ENCODE measurements around the gene SLC2A4.

Gene SLC2A4

DNA sequence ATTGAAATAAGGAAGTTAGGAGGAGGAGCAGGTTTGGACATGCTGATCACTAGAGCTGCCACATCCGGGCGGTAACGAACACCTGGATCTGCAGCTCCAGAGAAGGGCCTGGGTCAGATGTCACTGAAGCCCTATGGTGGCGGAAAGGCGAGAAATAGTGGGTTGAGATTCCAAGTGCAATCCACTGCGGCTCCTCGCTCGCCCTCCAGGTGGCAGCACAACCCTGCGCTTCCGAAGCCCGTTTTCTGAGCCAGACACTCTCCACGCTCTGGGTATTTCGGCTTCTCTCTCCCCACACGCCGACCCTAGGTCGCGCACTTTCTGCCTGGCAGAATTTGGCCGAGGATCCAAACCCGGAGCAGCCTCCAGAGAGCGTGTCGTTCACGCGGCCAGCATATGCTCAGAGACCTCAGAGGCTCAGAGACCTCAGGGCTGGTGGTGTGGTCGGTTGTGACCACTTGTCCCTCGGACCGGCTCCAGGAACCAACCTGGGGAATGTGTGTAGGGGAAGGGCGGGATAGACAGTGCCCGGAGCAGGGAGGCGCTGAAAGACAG lies 922 bp upstream of the SLC2A4 start:
- peak; percentile 74 for DNase-seq

GRCh38 chr17:7281953-7282751 lies 634 bp downstream of the SLC2A4 start:
- no peak for DNase-seq

- no peak for DNase-seq
These were observed 1.3 kb downstream of the SLC2A4 start for GRCh38 chr17:7282752-7283321.

- DNase-seq = no peak
These were observed 2.1 kb downstream of the SLC2A4 start for GRCh38 chr17:7283471-7284216.

GRCh38 chr17:7284911-7285310 lies 3.4 kb downstream of the SLC2A4 start:
- no peak for DNase-seq

DNA sequence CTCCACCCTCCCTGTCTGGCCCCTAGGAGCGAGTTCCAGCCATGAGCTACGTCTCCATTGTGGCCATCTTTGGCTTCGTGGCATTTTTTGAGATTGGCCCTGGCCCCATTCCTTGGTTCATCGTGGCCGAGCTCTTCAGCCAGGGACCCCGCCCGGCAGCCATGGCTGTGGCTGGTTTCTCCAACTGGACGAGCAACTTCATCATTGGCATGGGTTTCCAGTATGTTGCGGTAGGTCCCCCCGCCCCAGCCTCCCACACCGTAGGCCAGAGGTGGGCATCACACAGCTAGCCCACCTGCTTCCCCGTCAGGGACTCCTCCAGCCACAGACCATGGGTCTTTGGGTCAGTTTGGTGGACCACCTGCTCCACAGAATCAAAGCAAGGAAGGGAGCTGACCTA lies 4.2 kb downstream of the SLC2A4 start:
- no peak for DNase-seq

DNA sequence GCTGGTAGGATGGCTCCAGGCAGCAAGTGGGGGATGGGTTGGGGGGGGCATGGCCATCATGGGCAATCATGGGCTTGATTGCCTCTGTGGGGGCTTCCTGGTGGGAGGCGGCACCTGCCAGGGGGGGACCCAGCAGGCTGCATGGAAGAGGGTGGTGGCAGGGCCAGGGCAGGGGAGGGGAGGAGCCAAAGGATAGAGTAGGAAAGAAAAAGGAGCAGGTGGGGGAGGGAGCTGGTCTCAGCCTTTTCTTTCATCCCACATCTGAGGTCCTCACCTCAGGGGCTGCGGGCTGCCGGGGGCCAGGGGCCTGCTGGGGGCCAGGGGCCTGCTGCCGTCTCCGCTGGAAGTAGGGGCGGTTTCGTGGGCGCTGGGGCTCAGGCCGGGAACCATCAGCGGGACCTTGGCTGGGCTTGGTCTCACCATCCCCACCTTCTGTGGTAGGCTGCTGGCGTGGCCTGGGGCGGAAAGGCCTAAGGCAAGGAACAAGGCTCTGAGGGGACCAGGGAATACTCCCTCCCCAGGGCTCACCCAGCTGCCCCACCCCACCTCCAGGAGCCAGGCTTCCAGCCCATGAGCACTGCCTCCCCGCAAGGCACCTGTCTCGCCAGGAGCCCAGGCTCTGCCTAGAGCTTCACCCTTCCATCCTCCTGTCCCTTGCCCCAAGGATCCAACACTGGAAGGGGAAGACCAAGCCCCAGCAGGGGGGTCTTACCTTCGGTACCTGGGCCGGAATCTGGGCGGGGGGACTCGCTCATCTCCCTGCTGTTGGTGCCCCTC lies 7.9 kb downstream of the SLC2A4 start:
- DNase-seq = no peak

DNA sequence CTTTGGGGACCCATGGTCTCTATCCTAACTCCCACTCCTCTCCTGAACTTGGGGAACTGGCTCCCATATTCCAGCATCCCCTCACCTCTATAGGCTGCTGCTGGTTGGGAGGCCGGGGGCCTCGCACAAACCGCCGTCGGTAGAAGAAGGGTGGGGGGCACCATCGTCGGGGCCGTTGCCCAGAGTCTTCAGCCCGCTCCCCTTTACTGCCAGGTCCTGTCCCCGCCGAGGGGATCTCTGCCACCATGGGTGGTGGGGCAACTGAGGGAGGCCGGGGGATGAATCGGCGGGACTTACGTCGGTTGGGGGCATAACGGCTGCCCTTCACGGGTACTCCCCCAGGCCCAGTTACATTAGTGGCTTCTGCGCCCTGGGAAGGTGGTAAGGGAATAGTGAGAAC lies 8.6 kb downstream of the SLC2A4 start:
- DNase-seq = no peak

DNA sequence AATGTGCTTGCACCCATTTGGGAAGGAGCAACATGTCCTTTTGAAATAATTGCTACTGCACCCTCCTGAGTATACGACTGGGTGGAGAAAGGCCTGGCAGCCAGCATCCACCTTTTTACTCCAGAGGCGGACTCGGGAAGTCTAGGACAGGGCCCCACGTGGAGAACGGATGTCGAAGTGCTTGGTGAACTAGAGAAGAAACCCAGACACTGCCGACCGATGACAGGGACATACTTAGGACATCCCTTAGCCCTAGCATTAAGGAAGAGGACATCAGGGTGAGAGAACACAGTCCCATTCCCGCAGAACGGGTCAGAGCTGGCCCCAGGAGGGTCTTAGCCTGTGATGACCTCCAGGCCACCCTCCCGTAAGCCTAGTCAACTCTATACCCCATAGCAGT lies 9.2 kb downstream of the SLC2A4 start:
- DNase-seq = no peak

DNA sequence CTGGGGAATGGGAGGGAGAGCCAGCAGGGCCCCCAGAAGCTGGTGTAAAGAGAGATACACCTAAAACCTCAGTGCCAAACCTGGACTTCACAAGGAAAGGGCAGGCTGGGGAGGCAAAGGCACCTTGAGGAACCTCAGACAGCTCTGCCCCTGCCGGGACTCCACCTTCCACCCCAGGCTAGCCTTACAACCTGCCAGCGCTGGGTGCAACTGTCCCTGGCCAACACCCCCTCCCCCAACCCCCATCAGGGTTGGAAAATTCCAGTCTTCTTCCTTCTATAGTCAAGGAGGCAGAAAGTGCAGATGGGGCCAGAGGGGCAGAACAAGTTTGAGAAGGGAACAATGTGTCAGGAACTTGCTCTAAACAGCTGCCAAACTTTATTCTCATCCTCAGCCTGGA lies 10.7 kb downstream of the SLC2A4 start:
- no peak for DNase-seq

GRCh38 chr17:7292729-7293128 lies 11.2 kb downstream of the SLC2A4 start:
- DNase-seq = no peak

DNA sequence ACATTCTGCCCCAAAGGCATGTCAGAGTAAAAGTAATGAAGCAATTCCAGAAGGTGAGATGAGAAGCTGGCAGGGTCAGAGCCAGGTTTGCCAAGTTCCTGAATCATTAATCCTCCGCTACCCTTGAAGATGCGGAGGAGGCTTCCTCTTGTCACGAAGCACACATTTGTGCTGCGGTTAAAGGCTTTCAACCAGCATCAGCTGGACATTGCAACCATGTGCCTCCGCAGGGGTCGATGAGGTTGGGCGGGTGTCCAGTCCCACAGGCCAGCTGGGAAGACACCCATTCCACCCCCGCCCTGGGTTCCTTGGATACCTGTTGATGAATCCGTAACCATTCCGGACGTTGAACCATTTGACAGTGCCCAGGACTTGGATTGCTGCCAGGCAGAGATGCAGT lies 11.6 kb downstream of the SLC2A4 start:
- DNase-seq = no peak

GRCh38 chr17:7293816-7294613 lies 12.5 kb downstream of the SLC2A4 start:
- no peak for DNase-seq

DNA sequence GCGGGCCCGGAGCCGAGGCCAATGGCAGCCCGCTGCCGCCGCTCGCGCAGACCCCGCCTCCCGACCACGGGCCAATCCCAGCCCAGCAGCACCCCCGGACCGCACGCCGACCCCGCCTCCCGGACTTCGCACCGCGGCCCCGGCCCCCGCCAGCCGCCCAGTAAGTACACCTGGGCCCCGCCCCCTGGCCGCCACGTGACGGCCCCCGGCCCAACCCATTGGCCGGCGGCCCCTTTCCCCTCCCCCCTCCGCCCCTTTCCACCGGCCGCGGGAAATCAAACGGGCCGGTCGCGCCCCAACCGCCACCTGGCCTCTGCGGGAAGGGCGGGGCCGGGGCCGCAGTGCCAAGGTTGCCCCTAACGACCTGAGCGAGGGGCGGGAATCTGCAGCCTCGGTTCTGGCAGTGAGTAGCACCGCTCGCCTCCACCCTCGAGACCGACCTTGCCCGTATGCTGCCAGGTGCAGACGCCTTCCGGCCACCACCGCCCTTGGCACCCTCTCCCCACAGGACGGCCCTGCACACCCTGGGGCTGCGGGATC lies 13.2 kb downstream of the SLC2A4 start, which contains the start of gene YBX2:
TSS of gene YBX2 (minus strand) at position 26 of the 540 bp plus-strand sequence. CDS start 139 bp downstream, outside the sequence.
- DNase-seq = peak; percentile 34

GRCh38 chr17:7295230-7296180 lies 14.0 kb downstream of the SLC2A4 start:
- no peak for DNase-seq

- DNase-seq = peak; percentile 81
These were observed 14.8 kb downstream of the SLC2A4 start for GRCh38 chr17:7296189-7296861.

DNA sequence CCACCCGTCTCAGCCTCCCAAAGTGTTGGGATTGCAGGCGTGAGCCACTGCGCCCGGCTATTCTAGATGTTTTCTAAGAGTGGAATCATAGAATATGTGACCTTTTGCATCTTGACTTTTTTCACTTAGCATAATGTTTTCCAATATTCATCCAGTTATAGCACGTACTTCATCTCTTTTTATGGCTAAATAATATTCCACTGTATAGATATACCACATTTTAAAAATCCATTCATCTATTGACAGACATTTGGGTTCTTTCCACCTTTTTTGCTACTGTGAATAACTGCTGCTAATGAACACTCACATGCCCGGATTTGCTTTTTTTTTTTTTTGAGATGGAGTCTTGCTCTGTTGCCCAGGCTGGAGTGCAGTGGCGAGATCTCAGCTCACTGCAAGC lies 22.7 kb downstream of the SLC2A4 start:
- DNase-seq = no peak

DNA sequence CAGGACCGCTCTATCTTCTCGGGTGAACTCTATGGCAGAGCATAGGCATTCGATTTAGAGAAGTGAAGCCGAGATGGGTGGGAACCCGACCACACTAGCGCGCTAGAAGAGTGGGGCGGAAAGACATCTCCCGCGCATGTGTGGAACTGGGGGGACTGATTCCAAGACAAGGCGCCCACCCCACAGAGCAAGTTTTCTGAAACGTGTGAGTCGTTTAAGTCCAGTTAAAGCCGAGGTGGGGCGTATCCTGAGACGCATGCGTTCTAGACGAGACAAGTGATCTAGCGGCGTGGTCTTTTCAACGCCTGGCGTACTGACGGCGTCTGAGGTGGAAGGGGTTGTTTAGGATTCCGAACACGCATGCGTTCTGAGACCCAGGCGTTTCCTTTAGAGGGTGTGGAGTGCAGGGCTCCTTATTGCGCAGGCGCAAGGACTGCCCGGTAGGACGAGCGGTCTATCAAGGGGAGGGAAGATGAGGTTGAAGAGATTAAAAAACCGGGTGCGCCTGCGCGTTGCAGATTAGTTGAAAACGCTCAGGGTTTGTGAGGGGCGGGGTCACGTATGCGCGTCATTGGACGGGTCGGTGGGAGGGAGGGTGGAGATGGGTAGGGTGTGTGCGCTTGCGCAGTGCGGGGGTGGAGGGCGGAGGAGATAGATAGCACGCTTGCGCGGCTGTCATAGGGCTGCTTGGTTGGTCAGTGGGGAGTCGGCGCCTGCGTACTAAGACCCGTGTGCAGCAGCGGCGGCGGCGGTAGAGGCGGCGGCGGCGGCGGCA lies 25.6 kb downstream of the SLC2A4 start, which contains the start of gene EIF5A:
TSS of gene EIF5A (plus strand) at position 718 of the 775 bp plus-strand sequence. CDS start 2,008 bp downstream, outside the sequence.
- DNase-seq = peak; percentile 99

Measured in T1000 (cell line).